D341Med (cell line): ENCODE data around the gene MRTFA.
"Not testable (repeated sequence)": the region's sequence is repeated elsewhere in the genome, so short reads cannot be mapped to it uniquely, and the experiment has no call there.

ENCODE experiments used
- DNase-seq: peaks from one replicate; pipeline ENCODE4 v3.0.0; 2012; ENCODE audit warnings: low spot score

Gene MRTFA

DNA sequence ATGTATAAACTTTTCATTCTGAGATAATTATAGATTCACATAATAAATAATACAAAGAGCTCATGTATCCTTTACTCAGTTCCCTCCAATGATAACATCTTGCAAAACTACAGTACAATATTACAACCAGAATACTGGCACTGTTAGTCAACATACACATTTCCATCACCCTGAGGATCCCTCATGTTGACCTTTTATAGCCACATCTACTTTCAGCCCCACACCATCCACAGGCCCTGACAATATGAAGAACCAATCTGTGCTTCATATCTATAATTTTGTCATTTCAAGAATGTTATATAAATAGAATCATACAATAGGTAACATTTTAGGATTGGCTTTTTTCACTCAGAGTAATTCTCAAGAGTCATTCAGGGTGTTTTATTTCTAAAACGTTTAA, 115.5 kb downstream of the MRTFA start:
- DNase-seq, result no peak

DNA sequence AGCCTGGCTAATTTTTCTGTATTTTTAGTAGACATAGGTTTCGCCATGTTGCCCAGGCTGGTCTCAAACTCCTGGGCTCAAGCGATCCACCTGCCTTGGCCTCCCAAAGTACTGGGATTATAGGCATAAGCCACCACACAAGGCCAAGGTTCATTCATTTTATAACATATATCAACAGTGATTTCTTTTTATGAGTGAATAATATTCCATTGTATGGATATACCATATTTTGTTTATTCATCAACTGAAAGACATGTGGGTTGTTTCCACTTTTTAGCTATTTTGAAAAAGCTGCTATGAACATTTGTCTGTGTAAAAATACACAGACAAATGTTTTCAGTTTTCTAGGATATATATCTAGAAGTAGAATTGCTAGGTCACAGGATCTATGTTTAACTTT, 116.0 kb downstream of the MRTFA start:
- no peak for DNase-seq

DNA sequence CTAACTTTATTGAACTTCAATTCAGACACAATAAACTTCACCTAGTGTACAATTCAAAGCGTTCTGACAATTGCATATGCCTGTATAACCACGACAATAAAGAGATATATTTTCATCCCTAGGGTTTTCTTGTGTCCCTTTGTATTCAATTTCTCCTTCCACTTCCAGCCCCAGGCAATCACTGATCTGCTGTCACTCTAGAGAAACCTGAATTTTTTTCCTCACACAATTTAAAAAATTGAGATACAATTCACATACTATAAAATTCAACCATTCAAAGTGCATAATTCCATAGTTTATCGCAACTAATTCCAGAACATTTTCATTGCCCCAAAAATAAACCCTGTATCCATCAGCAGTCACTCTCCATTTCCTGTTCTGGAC, 116.6 kb downstream of the MRTFA start:
- no peak for DNase-seq

- DNase-seq, result no peak
Observed at GRCh38 chr22:40519284-40519947, 117.1 kb downstream of the MRTFA start.

DNA sequence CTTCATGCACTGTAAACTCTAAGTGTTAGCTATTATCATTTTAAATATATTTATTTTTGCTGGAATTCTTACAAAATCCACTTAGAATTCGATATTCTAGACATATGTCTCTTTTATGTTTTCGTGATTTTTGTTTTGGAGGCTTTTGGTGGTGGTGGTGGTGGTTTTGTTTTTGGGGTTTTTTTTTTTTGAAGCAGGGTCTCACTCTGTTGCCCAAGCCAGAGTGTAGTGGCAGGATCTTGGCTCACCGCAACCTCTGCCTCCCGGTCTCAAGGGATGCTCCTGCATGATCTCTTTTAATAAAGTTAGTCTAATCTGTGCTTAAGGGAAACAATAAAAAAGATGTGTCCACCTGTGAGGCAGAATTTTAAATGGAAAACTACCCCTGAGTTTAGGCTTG, 117.7 kb downstream of the MRTFA start:
- DNase-seq, result no peak

DNA sequence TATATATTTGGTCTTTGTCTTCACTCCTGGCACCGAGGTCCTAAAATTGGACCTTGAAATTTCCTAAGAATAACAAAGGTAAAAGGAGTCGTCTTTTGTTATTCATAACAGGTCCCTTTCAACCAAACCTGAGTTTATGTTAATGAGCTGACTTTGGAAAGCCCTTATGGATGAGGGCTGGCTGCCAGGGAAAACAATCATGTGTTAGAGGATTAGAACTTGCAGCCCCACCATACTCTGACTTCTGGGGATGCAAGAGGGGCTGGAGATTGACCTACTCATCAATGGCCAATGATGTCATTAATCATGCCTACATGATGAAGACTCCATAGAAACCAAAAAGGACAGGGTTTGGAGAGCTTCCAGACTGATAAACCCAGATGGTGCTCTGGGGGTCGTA, 118.9 kb downstream of the MRTFA start:
- no peak for DNase-seq

DNA sequence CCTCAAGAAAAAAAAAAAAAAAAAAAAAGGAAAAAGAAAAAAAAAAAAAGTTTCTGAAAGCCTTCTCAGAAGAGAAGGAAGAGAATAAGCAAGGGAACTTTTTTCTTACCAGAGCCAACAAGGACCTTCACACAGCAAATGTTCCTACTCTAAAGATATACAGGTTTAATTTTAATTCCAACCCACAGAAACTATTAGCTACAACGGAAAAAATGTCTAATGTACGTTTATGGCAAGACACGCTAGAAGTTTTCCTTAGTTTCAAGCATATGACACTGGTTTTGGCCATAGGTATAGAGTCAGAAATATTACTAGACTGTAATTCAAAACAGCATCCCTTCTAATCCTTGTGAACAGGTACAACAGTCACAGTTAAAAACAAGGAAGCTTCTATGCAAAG, 120.1 kb downstream of the MRTFA start:
- no peak for DNase-seq

DNA sequence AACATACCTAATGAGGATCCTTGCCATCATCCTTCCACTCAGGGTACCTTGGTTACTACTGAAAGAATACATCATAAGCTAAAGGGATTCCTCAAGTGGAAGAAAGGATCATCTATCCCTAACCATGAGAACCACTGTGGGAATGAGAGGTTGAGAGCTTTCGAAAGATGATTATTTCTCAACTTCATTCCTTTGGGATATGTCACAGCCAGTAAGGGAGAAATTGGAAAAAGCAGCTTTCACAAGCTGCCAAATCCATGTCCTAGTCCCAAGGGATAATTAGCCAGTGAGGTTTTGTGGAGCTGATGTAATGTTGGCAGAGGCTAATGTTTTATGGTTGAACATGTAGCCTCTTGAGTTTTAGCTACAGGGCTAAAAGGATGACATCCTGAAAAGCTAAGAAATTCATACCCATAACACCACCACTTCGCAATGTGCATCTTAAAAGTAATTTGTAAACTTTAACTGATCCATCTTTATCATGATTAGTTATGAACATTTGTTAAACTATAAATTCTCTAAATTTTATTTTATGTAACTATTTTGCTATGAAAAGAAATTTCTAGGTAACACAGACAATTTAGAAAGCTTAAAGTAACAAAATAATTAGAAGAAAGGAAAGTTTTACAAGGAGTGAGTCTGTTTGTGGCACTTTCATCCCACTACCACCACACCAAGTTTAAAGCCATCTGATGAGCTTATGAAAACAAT, 123.9 kb downstream of the MRTFA start:
- DNase-seq, result peak; percentile 55

- no peak for DNase-seq
Observed at GRCh38 chr22:40511604-40512003, 124.9 kb downstream of the MRTFA start.

- DNase-seq, result no peak
Observed at GRCh38 chr22:40510631-40511364, 125.7 kb downstream of the MRTFA start.

DNA sequence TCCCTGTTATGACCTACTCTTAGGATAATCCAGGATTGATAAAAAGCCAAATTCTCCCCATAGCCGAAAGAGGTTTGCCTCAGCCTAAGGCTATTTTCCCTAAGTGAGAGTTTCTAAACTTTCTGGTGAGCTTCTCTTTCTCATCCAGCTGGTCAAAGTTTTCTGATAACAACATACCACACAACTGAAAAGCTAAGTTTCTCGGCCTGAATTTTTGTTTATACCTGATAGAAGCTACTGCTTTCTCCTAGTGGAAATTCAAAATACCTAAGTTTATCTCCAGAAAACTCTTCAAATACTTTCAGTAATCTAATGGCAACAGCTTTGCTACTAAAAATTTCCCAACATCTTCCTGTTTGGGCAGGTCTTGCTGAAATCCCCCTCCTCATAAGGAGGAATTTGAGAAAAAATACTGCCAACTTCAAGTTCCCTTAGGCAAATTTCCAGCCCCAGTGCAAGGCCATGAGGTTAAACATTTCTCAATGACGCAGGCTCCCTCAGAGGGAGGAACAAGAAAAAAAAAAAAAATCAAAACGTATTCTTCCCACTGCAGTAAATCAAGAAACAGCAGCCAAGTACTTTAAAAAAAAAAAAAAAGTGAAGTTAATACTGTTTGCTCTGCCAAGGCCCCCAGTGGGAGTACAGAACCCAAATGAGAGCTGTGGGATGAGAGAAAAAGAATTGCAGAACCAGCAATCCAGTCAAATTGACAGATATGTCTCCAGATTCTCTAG, 127.0 kb downstream of the MRTFA start:
- DNase-seq, result no peak

DNA sequence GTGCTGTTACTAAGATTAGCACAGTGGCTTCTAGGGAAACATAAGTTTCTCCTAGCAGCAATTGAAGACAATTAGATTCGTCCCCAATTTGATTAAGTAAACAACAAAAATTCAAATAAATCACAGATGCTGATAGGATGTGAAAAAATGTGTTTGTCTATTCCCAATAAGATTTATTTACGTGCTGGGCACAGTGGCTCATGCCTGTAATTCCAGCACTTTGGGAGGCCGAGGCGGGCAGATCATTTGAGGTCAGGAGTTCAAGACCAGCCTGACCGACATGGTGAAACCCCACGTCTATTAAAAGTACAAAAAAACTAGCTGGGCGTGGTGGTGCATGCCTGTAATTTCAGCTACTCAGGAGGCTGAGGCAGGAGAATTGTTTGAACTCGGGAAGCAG, 128.5 kb downstream of the MRTFA start:
- DNase-seq, result not testable (repeated sequence)

- DNase-seq, result no peak
Observed at GRCh38 chr22:40507491-40507890, 129.0 kb downstream of the MRTFA start.

GRCh38 chr22:40506762-40507161, 129.8 kb downstream of the MRTFA start:
- DNase-seq, result no peak

DNA sequence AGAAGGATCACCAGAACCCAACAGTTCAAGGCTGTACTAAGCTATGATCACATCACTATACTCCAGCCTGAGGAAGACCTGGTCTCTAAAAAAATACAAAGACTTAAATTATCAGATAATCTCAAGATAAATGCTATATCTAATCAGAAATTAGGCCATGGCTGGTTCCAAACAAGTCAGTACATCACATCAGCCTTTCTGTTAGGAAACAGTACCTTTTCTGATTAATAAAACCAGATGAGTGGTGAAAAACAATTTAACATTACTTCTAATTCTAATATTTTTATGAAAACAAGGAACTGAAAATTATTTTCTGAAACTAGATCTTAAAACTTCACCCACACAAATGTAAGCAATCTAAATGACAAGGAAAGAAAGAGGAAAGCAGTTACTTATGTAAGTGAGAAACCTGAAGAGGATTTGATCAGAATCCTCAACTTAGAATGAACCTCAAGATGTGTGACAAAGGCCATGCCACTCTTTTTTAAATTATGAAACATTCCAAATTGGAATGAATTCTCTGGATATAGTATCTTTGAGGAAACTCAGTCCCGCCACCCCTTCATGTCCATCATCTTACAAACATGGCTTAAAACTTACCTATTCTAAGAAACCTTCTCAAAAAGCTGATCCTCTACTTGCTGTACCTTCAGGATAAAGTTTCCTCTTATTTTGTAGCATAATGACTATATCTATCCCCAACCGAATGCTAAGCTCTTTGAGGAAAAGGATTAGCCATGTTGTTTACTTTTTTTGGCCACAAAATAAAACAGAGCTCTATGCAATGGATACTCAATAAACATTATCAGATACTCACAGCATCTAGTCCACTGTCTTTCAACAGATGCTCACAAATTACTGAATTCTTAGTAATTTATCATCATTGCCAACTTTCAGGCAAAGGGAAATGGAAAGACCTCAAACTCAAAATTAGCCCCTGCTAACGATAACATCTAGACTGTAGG, 132.0 kb downstream of the MRTFA start:
- DNase-seq, result no peak

DNA sequence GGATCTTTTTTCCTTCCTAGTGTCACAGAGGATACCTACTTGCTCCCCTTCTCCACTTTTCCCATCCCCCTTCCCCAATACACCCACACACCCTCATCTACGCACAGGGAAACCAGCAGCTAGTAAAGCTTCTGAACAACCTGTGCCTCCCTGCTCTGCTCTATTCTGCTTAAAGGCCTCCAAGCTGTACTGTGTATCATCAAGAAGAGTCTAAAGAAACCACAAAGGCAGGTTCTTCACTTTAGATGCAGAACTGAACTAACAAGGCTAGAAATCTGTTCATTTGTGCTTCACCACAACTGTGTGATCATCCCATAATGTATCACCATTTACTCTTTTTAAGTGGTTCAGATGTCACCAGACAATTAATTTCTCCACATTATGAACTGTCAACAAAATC, 133.6 kb downstream of the MRTFA start:
- no peak for DNase-seq

DNA sequence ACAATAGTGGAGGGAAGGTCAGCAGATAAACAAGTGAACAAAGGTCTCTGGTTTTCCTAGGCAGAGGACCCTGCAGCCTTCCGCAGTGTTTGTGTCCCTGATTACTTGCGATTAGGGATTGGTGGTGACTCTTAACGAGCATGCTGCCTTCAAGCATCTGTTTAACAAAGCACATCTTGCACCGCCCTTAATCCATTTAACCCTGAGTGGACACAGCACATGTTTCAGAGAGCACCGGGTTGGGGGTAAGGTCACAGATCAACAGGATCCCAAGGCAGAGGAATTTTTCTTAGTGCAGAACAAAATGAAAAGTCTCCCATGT, 136.1 kb downstream of the MRTFA start:
- DNase-seq, result not testable (repeated sequence)

DNA sequence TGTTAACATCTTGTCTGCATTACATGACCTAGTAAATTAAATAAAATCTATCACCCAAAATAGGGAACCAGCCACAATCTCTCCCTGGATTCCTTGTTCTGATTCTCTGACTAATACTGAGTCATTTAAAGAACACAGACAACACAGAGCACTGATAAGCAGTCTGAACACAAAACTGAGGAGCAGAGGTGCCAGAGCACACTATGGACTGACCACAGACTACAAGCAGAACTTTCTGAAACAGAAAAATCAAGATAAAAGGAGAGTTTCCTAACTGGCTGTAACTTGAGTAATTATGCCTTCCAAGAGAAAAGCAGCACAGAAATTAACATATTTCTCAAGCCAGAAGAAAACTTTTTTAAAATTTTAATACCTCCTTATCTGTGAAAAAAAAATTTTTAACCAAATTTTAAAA, 137.3 kb downstream of the MRTFA start:
- no peak for DNase-seq

DNA sequence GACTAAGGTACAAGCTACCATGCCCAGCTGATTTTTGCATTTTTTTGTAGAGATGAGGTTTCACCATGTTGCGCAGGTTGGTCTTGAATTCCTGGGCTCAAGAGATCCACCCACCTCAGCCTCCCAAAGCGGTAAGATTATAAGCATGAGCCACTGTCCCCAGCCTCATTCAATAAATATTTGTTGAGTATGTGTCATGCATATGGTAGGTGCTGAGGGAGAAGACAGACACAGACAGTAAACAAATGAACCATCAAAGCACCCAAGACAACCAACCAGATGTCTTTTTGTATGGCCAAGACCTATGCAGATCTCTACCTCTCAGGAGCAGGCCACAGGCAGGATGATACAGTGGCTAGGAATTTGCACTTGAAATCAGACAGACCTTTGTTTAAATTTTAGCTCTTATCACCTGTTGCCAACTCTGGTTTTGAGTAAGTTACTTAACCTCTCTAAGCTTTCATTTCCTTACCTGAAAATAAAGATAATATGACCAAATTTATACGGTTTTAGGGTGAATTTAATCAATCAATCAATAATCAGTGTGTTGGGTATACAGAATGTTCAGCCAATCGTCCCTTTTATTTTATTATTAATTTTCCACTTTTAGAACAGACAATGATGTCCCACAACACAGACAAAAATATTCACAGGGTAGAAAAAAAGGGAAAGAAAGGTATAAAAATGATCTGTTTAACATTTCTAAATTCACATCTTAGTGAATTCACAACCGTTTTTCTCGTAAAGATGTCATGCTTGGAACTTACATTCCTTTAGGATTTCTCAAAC, 137.9 kb downstream of the MRTFA start:
- no peak for DNase-seq

DNA sequence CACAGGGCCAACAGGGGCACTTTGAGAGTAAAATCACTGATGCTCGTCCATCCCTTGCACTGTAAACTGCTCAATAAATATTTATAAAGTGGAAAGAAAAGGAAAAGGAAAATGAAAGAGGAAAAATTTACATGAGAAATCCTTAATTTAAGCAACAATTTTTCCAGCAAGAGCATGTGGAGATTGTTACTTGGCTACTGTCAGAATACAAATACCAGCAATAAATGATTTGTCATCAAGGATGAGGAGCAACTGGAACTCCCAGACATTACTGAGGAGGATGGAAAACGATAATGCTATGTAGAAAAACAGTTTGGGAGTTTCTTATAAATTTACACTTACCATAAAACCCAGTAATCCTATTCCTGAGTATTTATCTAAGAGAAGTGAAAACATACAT, 143.1 kb downstream of the MRTFA start:
- no peak for DNase-seq
